ENCODE measurements around the gene SERTAD3.

GRCh38 chr19:40492274-40492673 is 48.1 kb upstream of the SERTAD3 start:
- TF ChIP-seq POLR2A (IDR thresholded peaks at IDR 0.05) (no peak), CTCF (IDR thresholded peaks at IDR 0.05) (no peak)

All from body of pancreas (tissue), 4 donors.